K562 (cell line): Measurements from ENCODE around the gene GEMIN7. TPM values are rescaled to one million over a fixed set of nuclear protein-coding genes. Genes with fewer than 3 reads are reported as not detected.

Experiments
- EGR1 ChIP-seq: fragments of 450-650 bp; conservative IDR thresholded peaks from 2 replicates; pipeline ENCODE4 v1.6.1; 2017; ENCODE audit warnings: mild to moderate bottlenecking
- EP300 ChIP-seq: IDR thresholded peaks from 2 replicates; pipeline ENCODE4 v1.6.1; 2012; ENCODE audit warnings: low read length, improper control_type of control experiment
- FOXP4 ChIP-seq: sonication (generic); formaldehyde crosslinking; IDR thresholded peaks from 2 replicates; pipeline ENCODE4 v1.8.0; 2022; ENCODE audit warnings: mild to moderate bottlenecking, missing genetic modification reagents, borderline replicate concordance
- NFRKB ChIP-seq: fragments of 450-650 bp; IDR thresholded peaks from 2 replicates; pipeline ENCODE4 v1.6.1; 2016; ENCODE audit warnings: low read depth
- NR1H2 ChIP-seq: sonication (generic); formaldehyde crosslinking; IDR thresholded peaks from 2 replicates; pipeline ENCODE4 v1.4.0; 2020; ENCODE audit warnings: mild to moderate bottlenecking, missing genetic modification reagents
- POLR2H ChIP-seq: IDR thresholded peaks from 2 replicates; pipeline ENCODE4 v1.6.1; 2016; ENCODE audit warnings: missing genetic modification characterization, low read depth, mild to moderate bottlenecking, control low read depth, missing compliant biosample characterization, moderate library complexity
- RBM15 ChIP-seq: fragments of 200-400 bp; formaldehyde crosslinking; IDR thresholded peaks from 2 replicates; pipeline ENCODE4 v1.6.1; 2018; ENCODE audit warnings: mild to moderate bottlenecking, low read length, moderate library complexity; ENCODE audit not compliant: insufficient read depth
- RBM22 ChIP-seq: fragments of 200-400 bp; formaldehyde crosslinking; IDR thresholded peaks from 2 replicates; pipeline ENCODE4 v1.6.1; 2018; ENCODE audit warnings: low read length, low read depth; ENCODE audit not compliant: poor library complexity, severe bottlenecking
- RBM25 ChIP-seq: fragments of 200-400 bp; formaldehyde crosslinking; IDR thresholded peaks from 2 replicates; pipeline ENCODE4 v1.6.1; 2018; ENCODE audit warnings: low read length, low read depth, moderate library complexity; ENCODE audit not compliant: severe bottlenecking
- SRF ChIP-seq, 2 experiments: fragments of 250-450, 450-650 bp in 1 of 2; sonication (Bioruptor Pico) in 1 of 2; sonication (generic) in 1 of 2; formaldehyde crosslinking; IDR thresholded peaks; 2 replicates each; pipeline versions ENCODE4 v1.5.0 to v1.5.1; 2020 to 2022; ENCODE audit warnings: mild to moderate bottlenecking in 1 of 2, missing genetic modification reagents in 1 of 2
- SRSF9 ChIP-seq: fragments of 200-400 bp; formaldehyde crosslinking; IDR thresholded peaks from 2 replicates; pipeline ENCODE4 v1.6.1; 2017; ENCODE audit warnings: low read depth, low read length, borderline replicate concordance
- TFE3 ChIP-seq: fragments of 450-650 bp; formaldehyde crosslinking; IDR thresholded peaks from 2 replicates; pipeline ENCODE4 v1.4.0; 2020; ENCODE audit warnings: mild to moderate bottlenecking, mixed read lengths
- YY1 ChIP-seq, 3 experiments: IDR thresholded peaks; 2 replicates each; pipeline ENCODE4 v1.6.1; 2011; ENCODE audit warnings: low read length in 2 of 3, mild to moderate bottlenecking in 2 of 3, moderate library complexity in 2 of 3, borderline replicate concordance in 1 of 3, control low read depth in 1 of 3, low read depth in 1 of 3; ENCODE audit not compliant: insufficient read depth in 3 of 3, insufficient replicate concordance in 2 of 3, control insufficient read depth in 1 of 3, insufficient read length in 1 of 3; ENCODE audit errors: extremely low read depth in 1 of 3
- ZEB2 ChIP-seq: fragments of 450-650 bp; IDR thresholded peaks from 2 replicates; pipeline ENCODE4 v1.6.1; 2016
- ZNF224 ChIP-seq: sonication (generic); formaldehyde crosslinking; IDR thresholded peaks from 2 replicates; pipeline ENCODE4 v1.8.0; 2022; ENCODE audit warnings: mild to moderate bottlenecking, missing genetic modification reagents
- polyA plus RNA-seq, 8 experiments: library from polyadenylated mRNA; depleted of rRNA in 4 of 8; stranded (reverse) in 5 of 8; unstranded in 3 of 8; fragments of >200 nt; fragmentation: Nextera tagmentation in 2 of 8; fragmentation: Illumina TruSeq in 1 of 8; extraction: Ambion mirVana in 2 of 8; extraction: Trizol in 1 of 8; gene quantifications; 2 replicates each; pipeline versions ENCODE4 v1.2.1 to v1.2.3, GENCODE V29; 2011 to 2014; ENCODE audit warnings: inconsistent platforms in 1 of 8, missing spikeins in 1 of 8
- total RNA-seq, 7 experiments: library from RNA; depleted of rRNA in 6 of 7; stranded (reverse); fragments of >200 nt in 6 of 7; fragmentation: Illumina TruSeq in 2 of 7; extraction: Trizol in 2 of 7; gene quantifications; 2 replicates each; pipeline versions ENCODE4 v1.2.1 to v1.2.3, GENCODE V29; 2011 to 2021; ENCODE audit warnings: low replicate concordance in 1 of 7
- TF ChIP-seq, protein P1 (sequence below), 2 experiments: IDR thresholded peaks; 2 replicates each; pipeline ENCODE4 v1.6.1; 2011; ENCODE audit warnings: borderline replicate concordance in 1 of 2, control low read depth in 1 of 2, low read depth in 1 of 2, low read length in 1 of 2, mild to moderate bottlenecking in 1 of 2, mixed read lengths in 1 of 2, moderate library complexity in 1 of 2; ENCODE audit not compliant: insufficient read depth in 1 of 2, insufficient read length in 1 of 2, poor library complexity in 1 of 2, severe bottlenecking in 1 of 2; ENCODE audit errors: extremely low read depth in 1 of 2
- TF ChIP-seq, protein P2 (sequence below): sonication (generic); formaldehyde crosslinking; IDR thresholded peaks from 2 replicates; pipeline ENCODE4 v1.8.0; 2022; ENCODE audit warnings: missing genetic modification reagents, mild to moderate bottlenecking, moderate library complexity, borderline replicate concordance

GEMIN7 gene
- total and polyA plus RNA-seq, 9 of the 15 experiments (the other 6 are each of a cell fraction or from before 2014, with no cell fraction given) = 23.1 to 124 (median 54.9) TPM

DNA sequence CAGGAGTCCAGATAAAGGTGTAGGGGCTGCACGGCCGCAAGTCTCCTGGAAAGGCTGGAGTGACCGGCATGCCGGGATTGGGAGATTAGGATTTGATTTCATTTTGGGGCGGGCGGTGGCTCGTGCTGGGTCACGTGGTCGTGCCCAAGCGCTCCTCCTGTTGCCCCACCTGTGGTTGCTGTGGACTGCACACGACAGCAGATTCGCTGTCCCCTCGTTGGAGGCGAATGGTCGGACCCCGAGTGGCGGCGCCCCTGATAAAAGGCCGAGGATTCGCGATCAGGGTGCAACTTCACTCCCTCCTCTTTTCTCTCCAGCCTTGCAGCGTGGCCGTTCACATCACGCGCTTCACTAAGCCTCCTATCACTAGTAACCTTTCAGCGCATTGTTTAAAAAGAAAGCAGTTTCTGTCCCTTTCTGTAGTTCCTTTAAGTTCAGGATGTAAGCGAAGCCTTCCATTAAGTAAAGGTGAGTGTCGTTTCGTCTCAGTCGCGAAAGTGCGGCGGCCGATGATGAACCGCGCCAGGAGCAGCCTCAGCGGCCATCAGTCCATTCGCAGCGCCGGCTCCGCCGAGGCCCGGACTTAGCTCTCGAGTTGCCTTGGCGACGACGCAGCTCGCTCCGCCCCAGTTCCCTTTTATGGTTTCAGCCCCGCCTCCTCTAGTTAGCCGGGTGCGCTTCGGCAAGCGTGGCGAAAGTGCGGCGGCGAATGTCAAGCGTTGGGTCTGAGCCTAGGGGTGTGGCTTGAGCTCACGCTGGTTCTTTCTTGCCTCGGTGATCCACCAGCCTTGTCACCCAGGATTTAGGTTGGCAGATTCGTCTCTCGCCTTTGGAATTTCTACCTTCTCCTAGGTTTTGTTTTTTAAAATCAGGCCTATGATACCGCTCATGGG, 12.2 kb downstream of the GEMIN7 start (continued):
- peak in 2 of 3 experiments; percentile 62 to 72 for TF ChIP-seq YY1 (IDR thresholded peaks at IDR 0.05; ENCODE audit: borderline replicate concordance in 1 of 3, control insufficient read depth in 1 of 3, extremely low read depth in 1 of 3, insufficient read depth in 3 of 3, insufficient read length in 1 of 3, insufficient replicate concordance in 2 of 3, low read depth in 1 of 3, low read length in 2 of 3)
- TF ChIP-seq NR1H2 = no peak
- no peak for TF ChIP-seq FOXP4 (CRISPR knock-in tag)
- no peak for TF ChIP-seq RBM25
- TF ChIP-seq POLR2H = peak; percentile 49
- 0 out of 2 replicates have a peak, but pooled peaks have one; percentile 28 for TF ChIP-seq NFRKB
- TF ChIP-seq ZNF224 (CRISPR knock-in tag) = no peak
- TF ChIP-seq, protein P1, sequence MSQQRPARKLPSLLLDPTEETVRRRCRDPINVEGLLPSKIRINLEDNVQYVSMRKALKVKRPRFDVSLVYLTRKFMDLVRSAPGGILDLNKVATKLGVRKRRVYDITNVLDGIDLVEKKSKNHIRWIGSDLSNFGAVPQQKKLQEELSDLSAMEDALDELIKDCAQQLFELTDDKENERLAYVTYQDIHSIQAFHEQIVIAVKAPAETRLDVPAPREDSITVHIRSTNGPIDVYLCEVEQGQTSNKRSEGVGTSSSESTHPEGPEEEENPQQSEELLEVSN (IDR thresholded peaks at IDR 0.05; ENCODE audit: borderline replicate concordance in 1 of 2, extremely low read depth in 1 of 2, insufficient read depth in 1 of 2, insufficient read length in 1 of 2, low read depth in 1 of 2, low read length in 1 of 2, poor library complexity in 1 of 2, severe bottlenecking in 1 of 2) = peak in 1 of 2 experiments; percentile 29
- TF ChIP-seq RBM15 = no peak
- TF ChIP-seq, protein P2, sequence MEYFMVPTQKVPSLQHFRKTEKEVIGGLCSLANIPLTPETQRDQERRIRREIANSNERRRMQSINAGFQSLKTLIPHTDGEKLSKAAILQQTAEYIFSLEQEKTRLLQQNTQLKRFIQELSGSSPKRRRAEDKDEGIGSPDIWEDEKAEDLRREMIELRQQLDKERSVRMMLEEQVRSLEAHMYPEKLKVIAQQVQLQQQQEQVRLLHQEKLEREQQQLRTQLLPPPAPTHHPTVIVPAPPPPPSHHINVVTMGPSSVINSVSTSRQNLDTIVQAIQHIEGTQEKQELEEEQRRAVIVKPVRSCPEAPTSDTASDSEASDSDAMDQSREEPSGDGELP = peak; percentile 46; the same call in 1 of the 2 replicates
- TF ChIP-seq SRSF9 = no peak
- TF ChIP-seq RBM22 = peak; percentile 79
- TF ChIP-seq SRF (CRISPR knock-in tag; IDR thresholded peaks at IDR 0.05) = peak; percentile 88 to 97
- peak; percentile 99 for TF ChIP-seq ZEB2
- TF ChIP-seq TFE3 (CRISPR knock-in tag) = peak; percentile 81
- TF ChIP-seq EGR1 = no peak
- peak; percentile 94 for TF ChIP-seq EP300
